HG02973 (cell line): Measurements from ENCODE around the gene RAI1.
"Not testable (repeated sequence)": the region's sequence is repeated elsewhere in the genome, so short reads cannot be mapped to it uniquely, and the experiment has no call there.

Experiments used
- ATAC-seq: cut with Tn5 transposase; IDR thresholded peaks from one replicate; pipeline ENCODE4 v1.9.1; 2021; ENCODE audit warnings: moderate library complexity; ENCODE audit not compliant: unreplicated experiment

The RAI1 gene

GRCh38 chr17:17680477-17681186 is 626 bp upstream of the RAI1 start:
- ATAC-seq, result no peak

GRCh38 chr17:17681744-17682292 is 560 bp downstream of the RAI1 start:
- ATAC-seq, result no peak

GRCh38 chr17:17682293-17682736 is 1.1 kb downstream of the RAI1 start:
- ATAC-seq, result no peak

DNA sequence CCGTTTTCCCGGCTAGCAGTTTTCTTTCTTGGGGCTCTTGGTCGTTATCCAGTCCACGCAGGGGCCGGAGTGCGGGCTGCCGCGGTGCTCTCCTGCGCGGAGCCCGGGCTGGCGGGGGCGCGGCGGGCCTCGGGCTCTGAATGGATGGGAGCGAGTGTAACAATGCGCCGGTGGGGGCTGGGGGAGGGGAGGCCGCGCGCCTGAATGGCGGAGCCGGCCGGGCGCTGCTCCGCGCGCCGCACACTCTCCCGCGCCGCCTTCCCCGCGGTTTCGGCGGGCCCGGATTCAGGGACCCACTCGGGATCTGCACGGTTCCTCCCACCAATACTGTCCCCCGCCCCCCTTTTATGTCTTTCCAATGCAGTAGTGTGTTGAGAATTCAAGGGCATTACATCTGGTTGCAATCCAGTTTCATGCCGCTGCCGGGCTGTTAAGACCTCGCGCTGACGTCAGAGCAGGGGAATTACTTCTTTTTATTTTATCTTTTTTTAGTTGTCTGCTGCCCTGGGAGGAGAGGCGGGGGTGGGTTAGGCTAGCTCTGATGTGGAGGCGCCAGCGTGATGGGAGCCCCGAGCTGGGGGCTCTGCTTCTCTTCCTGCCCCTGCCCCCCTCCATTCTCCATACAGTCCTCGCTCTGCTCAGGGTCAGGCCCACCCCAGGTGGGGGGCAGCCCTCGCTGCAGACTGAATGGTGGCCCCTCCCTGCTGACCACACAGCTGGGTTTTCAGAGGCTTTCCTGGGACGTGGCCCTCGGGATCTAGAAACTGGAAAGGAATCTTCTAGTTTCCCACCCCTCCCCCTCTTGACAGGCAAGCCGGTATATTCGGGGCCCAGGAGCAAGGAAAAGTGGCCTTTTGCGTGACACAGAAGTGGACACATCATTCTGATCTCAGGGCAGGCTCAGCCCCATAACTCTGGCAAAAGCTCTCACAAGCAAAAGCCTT is 1.8 kb downstream of the RAI1 start:
- ATAC-seq, result no peak

GRCh38 chr17:17683710-17684365 is 2.6 kb downstream of the RAI1 start:
- ATAC-seq, result no peak

- ATAC-seq, result no peak
Measured at GRCh38 chr17:17684906-17685774, 3.9 kb downstream of the RAI1 start.

GRCh38 chr17:17685775-17686291 is 4.6 kb downstream of the RAI1 start:
- no peak for ATAC-seq

DNA sequence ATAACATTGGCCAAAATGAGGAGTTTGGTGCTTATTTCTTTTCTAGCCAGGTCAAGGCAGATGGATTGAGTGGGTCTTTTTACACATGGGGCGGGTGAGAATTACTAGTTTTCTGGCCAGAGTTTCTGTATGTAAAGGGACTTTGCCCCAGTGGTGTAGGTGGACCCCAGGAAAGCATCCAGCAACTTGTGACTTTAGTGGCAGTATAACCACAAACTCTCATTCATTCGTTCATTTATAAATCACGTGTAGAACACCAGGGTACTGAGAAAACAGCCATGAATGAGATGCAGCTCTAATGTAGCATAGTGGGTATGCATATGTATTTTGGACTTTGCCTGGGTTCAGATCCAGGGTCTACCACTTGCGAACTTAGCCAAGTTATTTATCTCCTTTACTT is 8.1 kb downstream of the RAI1 start:
- no peak for ATAC-seq

GRCh38 chr17:17690233-17690632 is 9.0 kb downstream of the RAI1 start:
- not testable (repeated sequence) for ATAC-seq

DNA sequence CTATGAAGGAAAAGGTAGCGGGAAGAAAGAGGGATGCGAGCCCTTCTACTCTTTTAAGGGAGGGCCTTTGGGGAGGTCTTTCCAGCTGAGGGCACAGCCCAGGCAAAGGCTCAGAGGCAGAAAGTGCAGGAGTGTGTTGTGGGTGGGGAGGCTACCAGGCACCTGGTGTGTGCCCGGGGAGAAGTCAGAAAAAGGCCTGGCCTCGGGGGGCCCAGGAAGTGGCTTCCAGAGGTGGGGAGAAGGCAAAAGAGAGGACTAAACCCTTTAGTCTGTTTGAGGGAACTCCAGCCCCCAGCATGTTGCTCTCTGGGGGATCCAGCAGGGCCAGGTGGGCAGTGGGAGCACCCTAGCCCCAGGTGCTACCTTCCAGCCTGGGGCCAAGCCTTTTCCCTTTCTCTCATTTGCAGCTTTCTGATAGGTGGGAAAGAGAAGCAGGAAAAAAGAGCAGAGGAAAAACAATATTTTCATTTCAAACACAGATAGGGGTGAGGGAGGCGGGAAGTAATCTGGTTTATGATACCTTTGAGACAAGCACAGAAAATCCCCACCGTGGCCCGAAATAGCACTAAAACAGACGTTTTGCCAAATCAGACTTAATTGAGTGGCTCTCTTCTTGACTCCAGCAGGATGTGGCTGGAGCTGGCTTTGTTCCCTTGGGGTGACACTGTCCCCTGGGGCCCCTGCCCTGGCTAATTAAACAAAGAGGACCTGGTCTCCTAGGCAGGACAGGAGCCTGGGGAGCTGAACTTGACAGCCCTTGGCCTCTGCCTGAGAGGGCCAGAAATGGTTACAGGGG is 10.4 kb downstream of the RAI1 start:
- ATAC-seq, result no peak

GRCh38 chr17:17692353-17693252 is 11.3 kb downstream of the RAI1 start:
- no peak for ATAC-seq

DNA sequence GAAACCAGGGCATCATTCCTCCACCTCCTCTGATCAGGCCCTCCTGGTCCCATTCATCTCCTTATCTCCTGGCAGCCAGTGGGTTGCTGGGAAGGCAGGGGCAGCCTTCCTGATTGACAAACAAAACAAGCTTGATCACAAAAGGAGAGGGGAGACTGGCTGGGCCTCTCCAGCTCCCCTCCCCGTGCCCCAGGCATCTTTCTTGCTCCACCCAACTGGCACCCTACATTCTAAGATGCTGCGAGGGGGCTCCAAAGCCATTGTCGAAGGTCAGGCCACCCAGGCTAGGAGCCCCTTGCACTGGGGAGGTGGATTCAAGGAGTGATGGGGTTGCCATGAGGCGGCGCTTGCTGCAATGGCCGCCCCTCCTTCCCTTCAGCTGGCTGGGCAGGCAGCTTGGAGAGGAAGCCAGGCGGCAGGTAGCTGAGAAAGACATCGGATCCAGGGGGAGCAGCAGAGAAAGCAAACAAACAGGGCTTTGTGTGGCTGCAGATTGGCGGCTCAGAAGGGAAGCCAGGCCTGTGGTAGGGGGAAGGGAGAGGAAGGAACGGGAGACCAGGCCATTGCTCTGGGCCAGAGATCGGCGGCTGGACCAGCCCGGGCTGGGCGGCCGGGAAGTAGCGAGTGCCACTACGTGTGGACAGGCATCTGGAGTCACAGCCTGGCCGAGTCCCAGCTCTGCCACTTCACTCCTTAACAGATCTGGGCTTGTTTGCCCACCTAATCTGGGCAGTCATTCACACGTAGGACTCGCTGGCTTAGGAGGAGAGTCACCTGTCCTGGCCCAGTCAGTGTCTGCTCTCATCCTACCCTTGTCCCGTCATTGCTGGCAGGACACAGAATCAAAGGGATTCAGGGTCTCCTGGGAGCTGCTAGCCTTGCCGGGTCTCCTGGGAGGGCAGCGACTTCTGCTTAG is 12.3 kb downstream of the RAI1 start:
- ATAC-seq, result no peak

DNA sequence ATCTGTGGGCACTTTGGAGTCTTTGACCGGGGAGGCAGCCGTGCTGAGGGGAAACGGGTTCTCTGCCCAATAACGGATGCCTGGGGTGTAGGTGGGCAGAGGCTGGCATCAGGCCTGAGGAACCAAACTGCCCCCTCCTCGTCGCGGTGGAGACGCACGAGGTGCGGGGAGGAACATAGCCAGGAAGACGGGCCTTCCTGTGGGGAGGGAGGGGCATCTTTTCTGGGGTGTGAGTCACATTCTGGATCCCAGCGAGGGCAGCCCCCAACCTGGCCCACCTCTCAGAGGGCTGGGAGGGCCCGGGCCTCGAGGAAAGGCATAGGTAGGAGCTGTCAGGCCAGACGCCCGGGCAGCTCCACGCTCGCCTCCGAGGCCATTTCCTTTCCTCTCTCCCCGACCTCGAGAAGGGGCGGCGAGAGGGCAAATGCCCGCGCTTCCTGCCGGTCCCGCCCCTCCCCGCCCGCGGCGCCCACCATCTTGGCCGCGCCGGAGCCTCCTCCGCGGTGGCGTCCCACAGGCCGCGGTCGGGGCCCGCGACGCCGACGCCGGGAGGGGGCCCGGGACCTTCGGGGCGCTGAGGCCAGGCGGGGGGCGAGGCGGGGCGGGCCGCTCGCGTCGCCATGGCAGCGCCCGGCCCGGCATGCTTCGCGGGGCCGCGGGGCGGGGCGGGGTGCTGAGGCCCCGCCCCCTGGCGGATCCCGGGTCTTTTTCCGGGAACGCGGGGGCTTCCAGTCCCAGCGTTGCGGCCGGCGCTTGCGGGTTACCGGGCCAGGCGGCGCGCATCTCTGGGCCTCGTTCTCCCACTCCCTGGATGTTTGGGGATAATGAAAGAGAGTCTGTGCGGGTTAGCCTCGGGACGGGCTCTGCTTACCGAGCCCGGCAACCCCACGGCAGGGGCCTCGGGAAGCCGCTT is 13.2 kb downstream of the RAI1 start:
- ATAC-seq, result no peak

GRCh38 chr17:17696085-17696484 is 14.8 kb downstream of the RAI1 start:
- no peak for ATAC-seq

GRCh38 chr17:17696882-17697633 is 15.8 kb downstream of the RAI1 start:
- no peak for ATAC-seq
